ENCODE measurements around the gene SLC12A7. TPM values are rescaled to one million over a fixed set of nuclear protein-coding genes. Genes with fewer than 3 reads are reported as not detected.

Gene SLC12A7
- total RNA-seq, 4 donors from 2014 or later = 87.2 to 182 (median 116) TPM

- Histone ChIP-seq H3K27me3 (no peaks in the 10 kb centered on the region), H3K4me3 (no peak overlapping the region), H3K27ac (no peak overlapping the region), H3K9me3 (no peaks in the 10 kb centered on the region), H3K36me3 (no peaks in the 10 kb centered on the region), H3K4me1 (no peaks in the 10 kb centered on the region)
- TF ChIP-seq POLR2A (IDR thresholded peaks at IDR 0.05) = no peak
- TF ChIP-seq, protein P1, sequence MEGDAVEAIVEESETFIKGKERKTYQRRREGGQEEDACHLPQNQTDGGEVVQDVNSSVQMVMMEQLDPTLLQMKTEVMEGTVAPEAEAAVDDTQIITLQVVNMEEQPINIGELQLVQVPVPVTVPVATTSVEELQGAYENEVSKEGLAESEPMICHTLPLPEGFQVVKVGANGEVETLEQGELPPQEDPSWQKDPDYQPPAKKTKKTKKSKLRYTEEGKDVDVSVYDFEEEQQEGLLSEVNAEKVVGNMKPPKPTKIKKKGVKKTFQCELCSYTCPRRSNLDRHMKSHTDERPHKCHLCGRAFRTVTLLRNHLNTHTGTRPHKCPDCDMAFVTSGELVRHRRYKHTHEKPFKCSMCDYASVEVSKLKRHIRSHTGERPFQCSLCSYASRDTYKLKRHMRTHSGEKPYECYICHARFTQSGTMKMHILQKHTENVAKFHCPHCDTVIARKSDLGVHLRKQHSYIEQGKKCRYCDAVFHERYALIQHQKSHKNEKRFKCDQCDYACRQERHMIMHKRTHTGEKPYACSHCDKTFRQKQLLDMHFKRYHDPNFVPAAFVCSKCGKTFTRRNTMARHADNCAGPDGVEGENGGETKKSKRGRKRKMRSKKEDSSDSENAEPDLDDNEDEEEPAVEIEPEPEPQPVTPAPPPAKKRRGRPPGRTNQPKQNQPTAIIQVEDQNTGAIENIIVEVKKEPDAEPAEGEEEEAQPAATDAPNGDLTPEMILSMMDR (IDR thresholded peaks at IDR 0.05) = no peak
- no peak for DNase-seq
Measured at GRCh38 chr5:1018596-1018995, 93.3 kb downstream of the SLC12A7 start.

DNA sequence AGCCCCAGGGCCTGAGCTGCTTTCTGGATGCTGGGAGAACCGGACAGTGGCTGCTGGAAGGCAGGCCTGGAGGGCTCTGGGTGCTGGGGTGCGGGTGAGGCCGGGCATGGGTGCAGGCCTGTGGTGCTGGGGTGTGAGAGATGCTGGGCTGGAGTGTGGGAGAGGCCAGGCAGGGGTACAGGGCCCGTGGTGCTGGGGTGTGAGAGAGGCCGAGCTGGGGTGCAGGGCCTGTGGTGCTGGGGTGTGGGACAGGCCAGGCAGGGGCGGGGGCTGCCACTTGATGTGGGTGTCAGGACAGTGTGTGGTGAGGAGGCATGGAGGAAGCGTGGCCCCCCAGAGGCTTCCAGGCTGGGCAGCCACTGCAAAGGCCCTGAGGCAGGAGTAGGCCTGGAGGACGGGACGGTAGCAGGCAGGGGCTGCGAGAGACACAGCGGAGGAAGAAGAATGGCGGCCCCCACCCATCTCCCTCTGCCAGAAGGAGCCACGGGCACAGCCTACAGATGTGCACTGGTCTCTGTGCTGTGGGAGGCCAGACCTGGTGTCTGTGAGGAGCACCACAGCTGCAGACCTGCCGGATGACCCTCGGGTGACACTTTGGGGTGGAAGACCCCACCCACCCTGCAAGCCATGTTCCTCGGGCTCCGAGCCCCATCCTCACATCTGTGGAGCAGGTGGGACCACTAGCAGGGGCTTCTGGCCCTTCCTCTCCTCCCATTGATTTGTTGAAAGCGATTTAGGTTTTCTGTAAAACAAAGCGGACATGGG lies 94.0 kb downstream of the SLC12A7 start:
- no peaks in the 10 kb centered on the region for H3K27me3 ChIP-seq
- no peaks in the 10 kb centered on the region for H3K36me3 ChIP-seq
- TF ChIP-seq, protein P1 (IDR thresholded peaks at IDR 0.05) = no peak
- TF ChIP-seq POLR2A (IDR thresholded peaks at IDR 0.05) = no peak
- no peaks in the 10 kb centered on the region for H3K4me1 ChIP-seq
- H3K4me3 ChIP-seq = no peak overlapping the region
- no peak for DNase-seq
- no peak overlapping the region for H3K27ac ChIP-seq
- H3K9me3 ChIP-seq = no peaks in the 10 kb centered on the region

GRCh38 chr5:1017056-1017455 lies 94.8 kb downstream of the SLC12A7 start:
- Histone ChIP-seq H3K4me3 (no peak overlapping the region), H3K4me1 (no peaks in the 10 kb centered on the region), H3K27me3 (no peaks in the 10 kb centered on the region), H3K36me3 (no peaks in the 10 kb centered on the region), H3K27ac (no peak overlapping the region), H3K9me3 (no peaks in the 10 kb centered on the region)
- no peak for DNase-seq
- TF ChIP-seq, protein P1 (IDR thresholded peaks at IDR 0.05) = no peak
- TF ChIP-seq POLR2A (IDR thresholded peaks at IDR 0.05) = no peak

DNA sequence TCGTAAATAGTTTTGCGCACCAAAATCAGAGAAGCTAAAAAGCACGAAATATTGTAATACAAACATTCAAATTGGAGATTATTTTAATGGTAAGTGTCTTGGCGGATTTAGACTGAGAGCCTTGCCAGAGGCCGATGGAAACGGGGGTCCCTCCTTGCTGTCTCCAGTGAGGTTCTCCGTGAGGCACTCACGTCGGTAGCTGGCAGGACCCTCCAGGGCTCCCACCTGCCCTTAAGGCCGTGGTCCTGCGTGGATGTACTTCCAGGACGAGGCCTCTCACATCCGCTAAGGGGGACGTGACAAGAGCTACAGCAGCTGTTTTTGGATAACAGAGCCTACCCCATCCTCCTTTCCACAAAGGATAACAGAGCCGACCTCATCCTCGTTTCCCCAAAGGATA lies 95.4 kb downstream of the SLC12A7 start:
- H3K27me3 ChIP-seq = no peaks in the 10 kb centered on the region
- no peak for DNase-seq
- H3K4me1 ChIP-seq = no peaks in the 10 kb centered on the region
- no peak overlapping the region for H3K4me3 ChIP-seq
- no peaks in the 10 kb centered on the region for H3K36me3 ChIP-seq
- no peak for TF ChIP-seq POLR2A (IDR thresholded peaks at IDR 0.05)
- TF ChIP-seq, protein P1 (IDR thresholded peaks at IDR 0.05) = no peak
- H3K9me3 ChIP-seq = no peaks in the 10 kb centered on the region
- H3K27ac ChIP-seq = no peak overlapping the region

GRCh38 chr5:1016036-1016435 lies 95.8 kb downstream of the SLC12A7 start:
- Histone ChIP-seq H3K9me3 (no peaks in the 10 kb centered on the region), H3K36me3 (no peaks in the 10 kb centered on the region), H3K27me3 (no peaks in the 10 kb centered on the region), H3K4me1 (no peaks in the 10 kb centered on the region), H3K4me3 (no peak overlapping the region), H3K27ac (no peak overlapping the region)
- no peak for DNase-seq
- TF ChIP-seq POLR2A (IDR thresholded peaks at IDR 0.05) = no peak
- TF ChIP-seq, protein P1 (IDR thresholded peaks at IDR 0.05) = no peak
